ENCODE data around the gene EDC3.

Gene EDC3

GRCh38 chr15:74628949-74629348, 66.9 kb downstream of the EDC3 start:
- Mint-ChIP-seq H3K9me3 (no peaks in the 10 kb centered on the region), H3K27me3 (ENCODE audit: low read depth, poor library complexity) (no peaks in the 10 kb centered on the region), H3K36me3 (ENCODE audit: low read depth) (peaks cover 35% of the 10 kb centered on the region), H3K4me1 (no peaks in the 10 kb centered on the region), H3K4me3 (no peak overlapping the region), H3K27ac (peak overlapping the region; percentile 84)
- TF ChIP-seq, protein P1, sequence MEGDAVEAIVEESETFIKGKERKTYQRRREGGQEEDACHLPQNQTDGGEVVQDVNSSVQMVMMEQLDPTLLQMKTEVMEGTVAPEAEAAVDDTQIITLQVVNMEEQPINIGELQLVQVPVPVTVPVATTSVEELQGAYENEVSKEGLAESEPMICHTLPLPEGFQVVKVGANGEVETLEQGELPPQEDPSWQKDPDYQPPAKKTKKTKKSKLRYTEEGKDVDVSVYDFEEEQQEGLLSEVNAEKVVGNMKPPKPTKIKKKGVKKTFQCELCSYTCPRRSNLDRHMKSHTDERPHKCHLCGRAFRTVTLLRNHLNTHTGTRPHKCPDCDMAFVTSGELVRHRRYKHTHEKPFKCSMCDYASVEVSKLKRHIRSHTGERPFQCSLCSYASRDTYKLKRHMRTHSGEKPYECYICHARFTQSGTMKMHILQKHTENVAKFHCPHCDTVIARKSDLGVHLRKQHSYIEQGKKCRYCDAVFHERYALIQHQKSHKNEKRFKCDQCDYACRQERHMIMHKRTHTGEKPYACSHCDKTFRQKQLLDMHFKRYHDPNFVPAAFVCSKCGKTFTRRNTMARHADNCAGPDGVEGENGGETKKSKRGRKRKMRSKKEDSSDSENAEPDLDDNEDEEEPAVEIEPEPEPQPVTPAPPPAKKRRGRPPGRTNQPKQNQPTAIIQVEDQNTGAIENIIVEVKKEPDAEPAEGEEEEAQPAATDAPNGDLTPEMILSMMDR (IDR thresholded peaks at IDR 0.05), result no peak
- no peak for DNase-seq

DNA sequence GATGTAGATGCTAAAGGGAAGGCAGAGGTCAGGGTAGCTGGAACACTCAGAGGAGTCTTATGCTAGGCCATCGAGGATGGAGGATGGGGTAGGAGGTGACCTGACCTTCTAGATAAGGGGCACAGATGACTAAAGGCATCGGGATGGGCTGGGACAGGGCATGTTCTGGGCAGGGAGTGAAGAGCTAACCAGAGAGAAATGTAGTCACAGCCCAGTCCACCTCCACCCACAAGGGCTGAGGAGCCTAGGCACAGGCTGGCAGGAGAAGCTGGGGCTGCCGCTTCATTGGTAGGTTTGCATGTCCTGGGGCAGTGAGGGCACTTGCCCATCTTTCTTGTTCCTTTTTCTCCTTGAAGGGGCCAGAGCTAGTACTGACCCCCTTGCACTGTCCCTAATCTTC, 67.6 kb downstream of the EDC3 start:
- Mint-ChIP-seq H3K27ac (peak overlapping the region; percentile 84), H3K36me3 (ENCODE audit: low read depth) (peaks cover 37% of the 10 kb centered on the region)

DNA sequence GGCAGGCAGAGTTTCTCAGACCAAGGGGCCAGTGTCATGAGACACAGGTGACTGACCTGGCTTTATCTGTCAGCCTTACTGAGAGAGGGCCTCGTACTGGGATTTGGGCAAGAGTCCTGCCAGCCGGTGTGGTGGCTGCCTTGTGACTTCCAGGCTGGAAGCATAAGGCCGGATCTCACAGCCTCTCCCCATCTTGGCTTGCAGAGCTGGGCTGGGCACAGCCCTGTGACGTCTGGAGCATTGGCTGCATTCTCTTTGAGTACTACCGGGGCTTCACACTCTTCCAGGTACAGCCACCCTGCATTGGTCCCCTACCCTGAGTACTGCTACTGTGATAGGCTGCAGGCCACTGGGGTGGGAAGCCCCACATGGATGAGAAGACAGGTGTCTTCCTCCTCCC, 68.1 kb downstream of the EDC3 start:
- Mint-ChIP-seq H3K9me3 (no peaks in the 10 kb centered on the region), H3K4me3 (no peak overlapping the region), H3K4me1 (no peaks in the 10 kb centered on the region), H3K27ac (peak overlapping the region; percentile 17), H3K36me3 (ENCODE audit: low read depth) (peaks cover 41% of the 10 kb centered on the region), H3K27me3 (ENCODE audit: low read depth, poor library complexity) (no peaks in the 10 kb centered on the region)
- TF ChIP-seq, protein P1 (IDR thresholded peaks at IDR 0.05), result no peak
- DNase-seq, result no peak

More for the DNA sequence above, 67.6 kb downstream of the EDC3 start:
- Mint-ChIP-seq H3K4me3 (no peak overlapping the region), H3K9me3 (no peaks in the 10 kb centered on the region), H3K27me3 (ENCODE audit: low read depth, poor library complexity) (no peaks in the 10 kb centered on the region), H3K4me1 (no peaks in the 10 kb centered on the region)
- TF ChIP-seq, protein P1 (IDR thresholded peaks at IDR 0.05), result no peak
- DNase-seq, result no peak

DNA sequence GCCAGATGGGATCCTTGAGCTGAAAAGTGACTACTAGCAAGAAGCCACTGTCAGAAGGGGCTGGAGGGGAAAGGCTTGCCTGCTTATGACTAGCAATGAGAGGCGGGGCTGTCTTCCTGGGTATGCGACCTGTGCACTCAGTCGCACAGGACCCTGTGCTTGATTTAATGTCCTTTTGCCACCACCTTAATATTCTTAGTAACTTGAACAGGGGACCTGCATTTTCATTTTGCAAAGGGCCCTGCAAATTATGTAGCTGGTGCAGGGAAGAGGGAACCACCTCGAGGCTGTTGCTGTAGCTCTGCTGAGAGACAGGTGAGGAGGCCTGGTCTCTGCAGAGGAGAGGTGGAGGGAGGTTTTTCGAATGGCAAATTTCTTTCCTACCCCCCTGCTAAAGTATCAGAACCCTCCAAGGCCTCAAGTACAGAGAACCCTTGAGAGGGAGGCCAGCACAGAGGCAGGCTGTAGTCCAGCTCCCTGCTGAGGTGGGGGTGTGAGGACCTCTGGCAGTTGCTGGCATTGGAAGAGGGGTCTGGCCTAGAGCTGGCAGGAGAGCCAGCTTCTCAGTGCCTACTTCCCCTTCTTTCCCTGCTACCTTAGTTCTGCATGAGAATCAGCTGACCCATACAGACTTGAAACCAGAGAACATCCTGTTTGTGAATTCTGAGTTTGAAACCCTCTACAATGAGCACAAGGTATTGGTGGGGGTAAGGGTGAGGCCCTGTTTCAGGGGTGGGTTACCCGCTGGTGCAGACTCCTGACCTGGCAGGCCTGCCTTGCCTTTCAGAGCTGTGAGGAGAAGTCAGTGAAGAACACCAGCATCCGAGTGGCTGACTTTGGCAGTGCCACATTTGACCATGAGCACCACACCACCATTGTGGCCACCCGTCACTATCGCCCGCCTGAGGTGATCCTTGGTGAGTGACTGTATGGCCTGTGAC, 68.8 kb downstream of the EDC3 start:
- DNase-seq, result no peak
- H3K27ac Mint-ChIP-seq, result no peak overlapping the region
- no peaks in the 10 kb centered on the region for H3K27me3 Mint-ChIP-seq (ENCODE audit: low read depth, poor library complexity)
- TF ChIP-seq, protein P1 (IDR thresholded peaks at IDR 0.05), result no peak
- H3K36me3 Mint-ChIP-seq (ENCODE audit: low read depth), result peaks cover 46% of the 10 kb centered on the region
- no peaks in the 10 kb centered on the region for H3K9me3 Mint-ChIP-seq
- H3K4me1 Mint-ChIP-seq, result no peaks in the 10 kb centered on the region
- no peak overlapping the region for H3K4me3 Mint-ChIP-seq

- TF ChIP-seq, protein P1 (IDR thresholded peaks at IDR 0.05), result no peak
- Mint-ChIP-seq H3K9me3 (no peaks in the 10 kb centered on the region), H3K27me3 (ENCODE audit: low read depth, poor library complexity) (peaks cover 3% of the 10 kb centered on the region), H3K27ac (peak overlapping the region; percentile 51), H3K4me1 (peaks cover 5% of the 10 kb centered on the region), H3K4me3 (no peak overlapping the region), H3K36me3 (ENCODE audit: low read depth) (peaks cover 51% of the 10 kb centered on the region)
- DNase-seq, result no peak
These were observed 69.5 kb downstream of the EDC3 start for GRCh38 chr15:74626336-74626735.

GRCh38 chr15:74625693-74626092, 70.1 kb downstream of the EDC3 start:
- Mint-ChIP-seq H3K27ac (no peak overlapping the region), H3K27me3 (ENCODE audit: low read depth, poor library complexity) (peaks cover 3% of the 10 kb centered on the region), H3K9me3 (no peaks in the 10 kb centered on the region), H3K36me3 (ENCODE audit: low read depth) (peaks cover 58% of the 10 kb centered on the region), H3K4me3 (no peak overlapping the region), H3K4me1 (peaks cover 11% of the 10 kb centered on the region)
- no peak for DNase-seq
- TF ChIP-seq, protein P1 (IDR thresholded peaks at IDR 0.05), result no peak

All from nephron progenitor cell (in vitro differentiated cells).